GM12891 (cell line): ENCODE measurements around the gene LRRC8B.

Experiments
- POLR2A ChIP-seq: IDR thresholded peaks from 2 replicates; pipeline ENCODE4 v1.6.1; 2011; ENCODE audit warnings: low read depth, low read length, control low read depth
- POLR2AphosphoS5 ChIP-seq: IDR thresholded peaks from 2 replicates; pipeline ENCODE4 v1.6.1; 2011; ENCODE audit warnings: low read depth, low read length, control low read depth
- TAF1 ChIP-seq: IDR thresholded peaks from 2 replicates; pipeline ENCODE4 v1.6.1; 2011; ENCODE audit warnings: low read depth, low read length, control low read depth

- TF ChIP-seq POLR2A (no peak), POLR2AphosphoS5 (no peak), TAF1 (no peak)
Measured at GRCh38 chr1:89475269-89475668, 49.4 kb upstream of the LRRC8B start.
